H1 (cell line): ENCODE results near the gene SYT15. TPM values are rescaled to one million over a fixed set of nuclear protein-coding genes. Genes with fewer than 3 reads are reported as not detected.

Experiments
- CTCF ChIA-PET: fragments of 300-600 bp; sonication (Branson Sonifier 250); formaldehyde crosslinking; loops from one replicate; lab custom pipeline; 2021; ENCODE audit not compliant: partially characterized antibody; lab: Charles Lee
- POLR2A ChIA-PET: fragments of 300-600 bp; sonication (Branson Sonifier 250); formaldehyde crosslinking; loops from one replicate; lab custom pipeline; 2021; ENCODE audit warnings: inconsistent platforms; ENCODE audit not compliant: partially characterized antibody; lab: Charles Lee
- DNase-seq, 2 experiments: peaks; one replicate each; pipeline versions ENCODE4 v3.0.0 to v3.0.0-alpha.2; 2010 to 2022; ENCODE audit warnings: low spot score in 2 of 2, low read depth in 1 of 2, mixed read lengths in 1 of 2
- FAIRE-seq: peaks from 2 replicates; lab custom pipeline; 2011; peaks lifted over from hg19 to GRCh38; lab: Jason Lieb, UNC
- H2AFZ ChIP-seq: 2 replicates; pipeline ENCODE4 v1.8.1; 2012; ENCODE audit warnings: low read length, inconsistent platforms
- H2AK5ac ChIP-seq: 2 replicates; pipeline ENCODE4 v1.6.1; 2013; ENCODE audit warnings: low read depth, low read length
- H2BK120ac ChIP-seq: replicated peaks from 2 replicates; pipeline ENCODE3; 2013; ENCODE audit warnings: low read depth, low read length, inconsistent platforms
- H2BK12ac ChIP-seq: 2 replicates; pipeline ENCODE4 v1.6.1; 2013; ENCODE audit warnings: low read depth, low read length
- H2BK15ac ChIP-seq: 2 replicates; pipeline ENCODE4 v1.6.1; 2013; ENCODE audit warnings: low read length
- H2BK20ac ChIP-seq: 2 replicates; pipeline ENCODE4 v1.6.1; 2013; ENCODE audit warnings: low read length
- H2BK5ac ChIP-seq: 2 replicates; pipeline ENCODE4 v1.6.1; 2013; ENCODE audit warnings: low read depth, low read length
- H3K14ac ChIP-seq: 2 replicates; pipeline ENCODE4 v1.6.1; 2013; ENCODE audit warnings: inconsistent platforms; ENCODE audit not compliant: insufficient read length
- H3K18ac ChIP-seq: 2 replicates; pipeline ENCODE4 v1.6.1; 2013; ENCODE audit warnings: low read length; ENCODE audit errors: extremely low read depth
- H3K23ac ChIP-seq: 2 replicates; pipeline ENCODE4 v1.6.1; 2013; ENCODE audit warnings: inconsistent platforms; ENCODE audit not compliant: insufficient read length
- H3K23me2 ChIP-seq: 2 replicates; pipeline ENCODE4 v1.6.1; 2013; ENCODE audit warnings: low read depth, low read length
- H3K27ac ChIP-seq: 2 replicates; pipeline ENCODE4 v1.6.1; 2011; ENCODE audit warnings: low read depth, low read length, inconsistent platforms
- H3K27me3 ChIP-seq, 4 experiments: replicated peaks in 1 of 4; 1 replicate in 1 of 4; 2 replicates in 3 of 4; pipeline versions ENCODE4 v1.6.1 to v1.8.1; 2011 to 2013; ENCODE audit warnings: low read length in 3 of 4, mild to moderate bottlenecking in 3 of 4, inconsistent platforms in 2 of 4, mixed read lengths in 2 of 4, moderate library complexity in 1 of 4; ENCODE audit not compliant: control insufficient read depth in 3 of 4, insufficient read depth in 3 of 4; ENCODE audit errors: extremely low read depth in 1 of 4
- H3K36me3 ChIP-seq, 4 experiments: 2 replicates each; pipeline versions ENCODE4 v1.6.1 to v1.8.1; 2011 to 2013; ENCODE audit warnings: mild to moderate bottlenecking in 4 of 4, low read length in 3 of 4, moderate library complexity in 2 of 4, control low read depth in 1 of 4, inconsistent platforms in 1 of 4; ENCODE audit not compliant: insufficient read depth in 4 of 4, control insufficient read depth in 2 of 4
- H3K4ac ChIP-seq: replicated peaks from 2 replicates; pipeline ENCODE3; 2013; ENCODE audit warnings: low read length, low read depth, mixed read lengths, inconsistent platforms; ENCODE audit not compliant: insufficient read length
- H3K4me1 ChIP-seq, 4 experiments: replicated peaks in 1 of 4; 1 replicate in 1 of 4; 2 replicates in 3 of 4; pipeline versions ENCODE4 v1.6.1 to v1.8.1; 2011 to 2013; ENCODE audit warnings: low read length in 3 of 4, inconsistent platforms in 2 of 4, mixed read lengths in 1 of 4; ENCODE audit not compliant: insufficient read depth in 4 of 4, control insufficient read depth in 3 of 4
- H3K4me2 ChIP-seq, 2 experiments: 2 replicates each; pipeline versions ENCODE4 v1.6.1 to v1.8.1; 2011 to 2013; ENCODE audit warnings: low read depth in 2 of 2, low read length in 2 of 2, control low read depth in 1 of 2, inconsistent platforms in 1 of 2, mild to moderate bottlenecking in 1 of 2; ENCODE audit not compliant: insufficient read depth in 1 of 2
- H3K4me3 ChIP-seq, 4 experiments: fragments of 200-600, 300-600 bp in 1 of 4; sonication (generic), shearing (Covaris generic), sonication (Bioruptor Twin) in 1 of 4; 2 replicates each; pipeline versions ENCODE4 v1.5.1 to v1.8.1; 2011 to 2016; ENCODE audit warnings: low read length in 4 of 4, low read depth in 3 of 4, control low read depth in 2 of 4, inconsistent platforms in 2 of 4, mild to moderate bottlenecking in 2 of 4, mixed read lengths in 1 of 4, moderate library complexity in 1 of 4; ENCODE audit not compliant: insufficient read depth in 2 of 4; ENCODE audit errors: extremely low read depth in 1 of 4
- H3K56ac ChIP-seq: replicated peaks from 2 replicates; pipeline ENCODE3; 2013; ENCODE audit warnings: low read depth, mild to moderate bottlenecking, mixed read lengths, low read length, inconsistent platforms; ENCODE audit not compliant: insufficient read length
- H3K79me1 ChIP-seq: 2 replicates; pipeline ENCODE4 v1.6.1; 2013; ENCODE audit warnings: low read depth, low read length, control low read depth
- H3K79me2 ChIP-seq, 2 experiments: 2 replicates each; pipeline versions ENCODE4 v1.6.1 to v1.8.1; 2012 to 2013; ENCODE audit warnings: low read length in 2 of 2, mild to moderate bottlenecking in 2 of 2, inconsistent platforms in 1 of 2; ENCODE audit not compliant: insufficient read depth in 2 of 2, control insufficient read depth in 1 of 2
- H3K9ac ChIP-seq, 4 experiments: replicated peaks in 1 of 4; 1 replicate in 1 of 4; 2 replicates in 3 of 4; pipeline versions ENCODE4 v1.6.1 to v1.8.1; 2011 to 2013; ENCODE audit warnings: low read depth in 3 of 4, low read length in 3 of 4, control low read depth in 2 of 4, mild to moderate bottlenecking in 2 of 4, moderate library complexity in 2 of 4, inconsistent platforms in 1 of 4; ENCODE audit errors: extremely low read depth in 1 of 4
- H3K9me3 ChIP-seq, 2 experiments: 2 replicates each; pipeline versions ENCODE4 v1.6.1 to v1.8.1; 2012 to 2013; ENCODE audit warnings: mild to moderate bottlenecking in 2 of 2, moderate library complexity in 2 of 2, control low read depth in 1 of 2, inconsistent platforms in 1 of 2, low read depth in 1 of 2, low read length in 1 of 2, mixed read lengths in 1 of 2; ENCODE audit not compliant: insufficient read depth in 2 of 2
- H4K20me1 ChIP-seq, 2 experiments: replicated peaks in 1 of 2; 2 replicates each; pipeline versions ENCODE3 to v1.8.1; 2011 to 2013; ENCODE audit warnings: inconsistent platforms in 2 of 2, low read length in 2 of 2, mild to moderate bottlenecking in 1 of 2; ENCODE audit not compliant: insufficient read depth in 2 of 2, control insufficient read depth in 1 of 2
- H4K5ac ChIP-seq: 2 replicates; pipeline ENCODE4 v1.6.1; 2013; ENCODE audit warnings: low read length, low read depth, mixed read lengths, inconsistent platforms; ENCODE audit not compliant: insufficient read length
- H4K8ac ChIP-seq: 2 replicates; pipeline ENCODE4 v1.8.0; 2013; ENCODE audit warnings: mild to moderate bottlenecking, moderate library complexity, low read length, inconsistent platforms; ENCODE audit not compliant: insufficient read depth; ENCODE audit errors: extremely low read depth
- H4K91ac ChIP-seq: replicated peaks from 2 replicates; pipeline ENCODE3; 2013; ENCODE audit warnings: low read length, mixed read lengths, inconsistent platforms; ENCODE audit not compliant: insufficient read length
- JUND ChIP-seq: IDR thresholded peaks from 2 replicates; pipeline ENCODE4 v1.6.1; 2011; ENCODE audit warnings: mild to moderate bottlenecking, improper control_type of control experiment, low read length
- MAFK ChIP-seq: IDR thresholded peaks from 2 replicates; pipeline ENCODE4 v1.6.1; 2012; ENCODE audit warnings: low read depth, mild to moderate bottlenecking, improper control_type of control experiment, low read length
- TBP ChIP-seq: IDR thresholded peaks from 2 replicates; pipeline ENCODE4 v1.6.1; 2011; ENCODE audit warnings: low read depth, low read length, improper control_type of control experiment
- ZNF274 ChIP-seq: IDR thresholded peaks from 2 replicates; pipeline ENCODE4 v1.7.0; 2012; ENCODE audit warnings: low read length, borderline replicate concordance; ENCODE audit errors: extremely low read depth
- WGBS, 2 experiments: shearing (Covaris generic) in 1 of 2; methylation state at CpG; one replicate each; pipeline versions ENCODE4 v1.1.6 to v1.1.7; 2013 to 2015; ENCODE audit warnings: low lambda C conversion rate in 2 of 2, mixed read lengths in 2 of 2, inconsistent platforms in 1 of 2, low coverage in 1 of 2, missing lambda C conversion rate in 1 of 2; ENCODE audit not compliant: insufficient replicate concordance in 2 of 2, insufficient coverage in 1 of 2, insufficient read length in 1 of 2; ENCODE audit errors: extremely low coverage in 1 of 2, missing lambda C conversion rate in 1 of 2; 5-methylcytosine and 5-hydroxymethylcytosine counted together
- polyA plus RNA-seq, 7 experiments: library from polyadenylated mRNA; depleted of rRNA in 3 of 7; stranded (reverse) in 5 of 7; unstranded in 2 of 7; fragments of >200 nt in 5 of 7; fragments of 200-250 nt in 2 of 7; gene quantifications; 1 replicate in 5 of 7; 2 replicates in 1 of 7; 4 replicates in 1 of 7; pipeline versions ENCODE4 v1.2.1 to v1.2.3, GENCODE V29; 2011 to 2013; ENCODE audit warnings: missing spikeins in 2 of 7, mixed read lengths in 2 of 7
- total RNA-seq: library from RNA; stranded (reverse); fragmentation: NEBNext Ultra II Directional; extraction: Animal tissue kit (Norgen Biotek cat#: 25700); gene quantifications from 2 replicates; pipeline ENCODE4 v1.2.1, GENCODE V29; 2021
- TF ChIP-seq, protein P1 (sequence below): IDR thresholded peaks from 2 replicates; pipeline ENCODE4 v1.6.1; 2011; ENCODE audit warnings: low read depth, mild to moderate bottlenecking, low read length; ENCODE audit not compliant: insufficient read depth
- TF ChIP-seq, protein P2 (sequence below), 3 experiments: IDR thresholded peaks; 1 replicate in 2 of 3; 2 replicates in 1 of 3; pipeline versions ENCODE4 v1.5.1 to v1.6.1; 2011; ENCODE audit warnings: low read length in 3 of 3, mild to moderate bottlenecking in 3 of 3, inconsistent platforms in 2 of 3, low read depth in 1 of 3, moderate library complexity in 1 of 3; ENCODE audit not compliant: insufficient read depth in 1 of 3; ENCODE audit errors: control extremely low read depth in 1 of 3

Gene SYT15
- total and polyA plus RNA-seq, 2 of the 8 experiments (the other 6 are each of a cell fraction or from before 2014, with no cell fraction given), result 0.39 to 0.61 TPM

DNA sequence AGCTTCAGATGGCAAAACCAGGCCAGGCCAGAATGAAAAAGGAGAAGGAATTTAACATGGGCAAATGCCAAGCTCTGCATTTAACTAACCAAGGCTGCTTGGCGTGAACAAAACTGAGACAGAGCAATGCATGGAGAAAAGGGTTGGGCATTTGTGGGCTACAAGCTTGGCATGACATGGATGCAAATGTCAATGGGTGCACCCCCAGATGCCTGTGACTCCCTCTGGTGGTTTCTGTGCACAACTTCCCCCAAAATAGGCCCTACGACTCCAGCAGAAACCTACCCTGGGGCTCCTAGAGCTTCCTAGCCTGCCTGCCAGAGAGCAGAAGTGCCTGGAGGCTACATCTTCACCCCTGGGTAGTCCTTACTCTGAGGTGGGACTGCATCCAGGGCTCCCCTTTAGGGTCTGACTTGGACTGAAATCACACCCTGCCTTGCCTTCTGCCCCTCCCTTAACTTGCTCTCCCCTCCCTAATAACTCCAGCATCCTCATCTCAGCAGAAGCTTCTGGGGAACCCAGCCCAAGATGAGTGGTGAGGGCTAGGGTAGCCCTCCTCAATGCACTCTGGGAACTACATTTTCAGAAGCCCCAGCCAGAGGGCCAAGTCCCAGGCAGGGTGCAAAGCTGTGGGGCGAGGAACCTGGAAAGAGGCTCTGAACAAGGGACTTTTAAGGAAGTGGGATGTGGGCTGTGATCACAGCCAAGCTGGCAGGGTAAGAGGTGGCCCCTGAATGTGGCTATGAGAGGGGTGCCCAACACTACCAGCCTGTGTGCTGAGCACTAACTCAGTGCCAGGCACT is 33.7 kb upstream of the SYT15 start:
- Histone ChIP-seq H4K91ac (no peak overlapping the region), H3K18ac (no peak overlapping the region), H3K14ac (no peak overlapping the region), H3K23ac (no peak overlapping the region), H2BK5ac (no peak overlapping the region), H3K4me1 (peaks cover 5 to 12% (median 10%) of the 10 kb centered on the region in 4 experiments), H3K27me3 (peaks cover 0 to 6% (median 2%) of the 10 kb centered on the region in 4 experiments; a peak in 4 of 7 replicates), H2BK120ac (no peak overlapping the region), H2BK12ac (no peak overlapping the region), H3K9ac (no peak overlapping the region), H3K79me1 (no peaks in the 10 kb centered on the region), H3K4ac (no peak overlapping the region), H3K79me2 (no peaks in the 10 kb centered on the region), H3K27ac (no peak overlapping the region), H3K4me2 (no peak overlapping the region), H3K4me3 (no peak overlapping the region), H2AK5ac (no peak overlapping the region), H2BK15ac (no peak overlapping the region), H4K20me1 (peaks cover 5 to 15% of the 10 kb centered on the region in 2 experiments), H3K36me3 (peaks cover 0 to 11% (median 4%) of the 10 kb centered on the region in 4 experiments; a peak in 5 of 8 replicates), H3K9me3 (no peaks in the 10 kb centered on the region), H3K23me2 (peaks cover 2% of the 10 kb centered on the region; the same call in 1 of the 2 replicates), H4K5ac (no peak overlapping the region), H3K56ac (no peak overlapping the region), H4K8ac (no peak overlapping the region), H2BK20ac (no peak overlapping the region), H2AFZ (no peak overlapping the region)
- FAIRE-seq, result peak; percentile 70
- POLR2A ChIA-PET, result interaction anchor here (0.8 to 4.4 kb wide), 5 partner anchors 8 to 215 kb away, joined by 3 to 44 read pairs (median 10); partner anchors contain the start of gene GPRIN2
- CTCF ChIA-PET, result interaction anchor here (0.8 to 4.7 kb wide), 15 partner anchors 8 to 817 kb away, joined by 3 to 65 read pairs (median 15); partner anchors contain the start of gene GPRIN2
- WGBS, 2 experiments, result 70% methylated on average over 3 of the region's 3 CpGs; no CpG with 5 or more reads in 1 of the 2 experiments
- DNase-seq, result no peak
- TF ChIP-seq, protein P1, sequence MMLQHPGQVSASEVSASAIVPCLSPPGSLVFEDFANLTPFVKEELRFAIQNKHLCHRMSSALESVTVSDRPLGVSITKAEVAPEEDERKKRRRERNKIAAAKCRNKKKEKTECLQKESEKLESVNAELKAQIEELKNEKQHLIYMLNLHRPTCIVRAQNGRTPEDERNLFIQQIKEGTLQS, result no peak
- TF ChIP-seq MAFK (no peak), TBP (no peak), ZNF274 (no peak), JUND (no peak)
- TF ChIP-seq, protein P2, sequence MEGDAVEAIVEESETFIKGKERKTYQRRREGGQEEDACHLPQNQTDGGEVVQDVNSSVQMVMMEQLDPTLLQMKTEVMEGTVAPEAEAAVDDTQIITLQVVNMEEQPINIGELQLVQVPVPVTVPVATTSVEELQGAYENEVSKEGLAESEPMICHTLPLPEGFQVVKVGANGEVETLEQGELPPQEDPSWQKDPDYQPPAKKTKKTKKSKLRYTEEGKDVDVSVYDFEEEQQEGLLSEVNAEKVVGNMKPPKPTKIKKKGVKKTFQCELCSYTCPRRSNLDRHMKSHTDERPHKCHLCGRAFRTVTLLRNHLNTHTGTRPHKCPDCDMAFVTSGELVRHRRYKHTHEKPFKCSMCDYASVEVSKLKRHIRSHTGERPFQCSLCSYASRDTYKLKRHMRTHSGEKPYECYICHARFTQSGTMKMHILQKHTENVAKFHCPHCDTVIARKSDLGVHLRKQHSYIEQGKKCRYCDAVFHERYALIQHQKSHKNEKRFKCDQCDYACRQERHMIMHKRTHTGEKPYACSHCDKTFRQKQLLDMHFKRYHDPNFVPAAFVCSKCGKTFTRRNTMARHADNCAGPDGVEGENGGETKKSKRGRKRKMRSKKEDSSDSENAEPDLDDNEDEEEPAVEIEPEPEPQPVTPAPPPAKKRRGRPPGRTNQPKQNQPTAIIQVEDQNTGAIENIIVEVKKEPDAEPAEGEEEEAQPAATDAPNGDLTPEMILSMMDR (IDR thresholded peaks at IDR 0.05; ENCODE audit: control extremely low read depth in 1 of 3, insufficient read depth in 1 of 3, low read depth in 1 of 3, low read length in 3 of 3), result peak in 2 of 3 experiments; percentile 86 to 89; a peak in 3 of 4 replicates
